Muscle layer of duodenum (tissue), 2 donors: ENCODE measurements around the gene ING5.

Source experiments
- H3K27ac ChIP-seq: one replicate; pipeline ENCODE4 v1.7.0; 2013; ENCODE audit warnings: mild to moderate bottlenecking, low read length
- H3K27me3 ChIP-seq: one replicate; pipeline ENCODE4 v1.7.0; 2013; ENCODE audit warnings: low read depth, mild to moderate bottlenecking, control low read depth, low read length
- H3K36me3 ChIP-seq, 2 donors: one replicate each; pipeline ENCODE4 v1.7.0; 2013; ENCODE audit warnings: low read length in 2 of 2, control low read depth in 1 of 2, mild to moderate bottlenecking in 1 of 2; ENCODE audit not compliant: insufficient read depth in 2 of 2, control insufficient read depth in 1 of 2
- H3K4me1 ChIP-seq, 2 donors: one replicate each; pipeline ENCODE4 v1.7.0; 2013; ENCODE audit warnings: low read length in 2 of 2, mild to moderate bottlenecking in 2 of 2, control low read depth in 1 of 2, moderate library complexity in 1 of 2; ENCODE audit not compliant: insufficient read depth in 2 of 2, control insufficient read depth in 1 of 2
- H3K4me3 ChIP-seq, 2 donors: one replicate each; pipeline ENCODE4 v1.7.0; 2013; ENCODE audit warnings: low read length in 2 of 2, low read depth in 1 of 2, mild to moderate bottlenecking in 1 of 2
- H3K9me3 ChIP-seq, 2 donors: one replicate each; pipeline ENCODE4 v1.7.0; 2013; ENCODE audit warnings: low read length in 2 of 2, control low read depth in 1 of 2, mild to moderate bottlenecking in 1 of 2; ENCODE audit not compliant: control insufficient read depth in 1 of 2
- donor health status: healthy.

Gene ING5

GRCh38 chr2:241774419-241775222 lies 72.8 kb downstream of the ING5 start:
- H3K27ac ChIP-seq = no peak overlapping the region
- H3K9me3 ChIP-seq = no peaks in the 10 kb centered on the region
- H3K4me3 ChIP-seq = no peak overlapping the region
- H3K36me3 ChIP-seq = no peaks in the 10 kb centered on the region
- peaks cover 5% of the 10 kb centered on the region for H3K27me3 ChIP-seq
- H3K4me1 ChIP-seq = peaks cover 0 to 7% of the 10 kb centered on the region in 2 donors

- Histone ChIP-seq H3K4me1 (peaks cover 0 to 7% of the 10 kb centered on the region in 2 donors), H3K27me3 (peaks cover 5% of the 10 kb centered on the region), H3K27ac (no peak overlapping the region), H3K36me3 (no peaks in the 10 kb centered on the region), H3K4me3 (no peak overlapping the region), H3K9me3 (no peaks in the 10 kb centered on the region)
Observed at GRCh38 chr2:241775223-241776177, 73.7 kb downstream of the ING5 start.

- Histone ChIP-seq H3K4me3 (no peak within 1 kb of the TSS), H3K27ac (no peak within 1 kb of the TSS), H3K27me3 (peaks cover 5% of the 10 kb centered on the region), H3K4me1 (peaks cover 0 to under 1% of the 10 kb centered on the region in 2 donors), H3K36me3 (no peaks in the 10 kb centered on the region), H3K9me3 (no peaks in the 10 kb centered on the region)
Observed at GRCh38 chr2:241776336-241777169, 74.7 kb downstream of the ING5 start, which contains the start of gene GAL3ST2. Gene GAL3ST2 (plus strand): TSS chr2:241776822. CDS start chr2:241776956, 134 bp downstream.

- Histone ChIP-seq H3K27ac (no peak overlapping the region), H3K9me3 (no peaks in the 10 kb centered on the region), H3K4me3 (no peak overlapping the region), H3K4me1 (no peaks in the 10 kb centered on the region), H3K36me3 (no peaks in the 10 kb centered on the region), H3K27me3 (peaks cover 5% of the 10 kb centered on the region)
Observed at GRCh38 chr2:241777170-241777685, 75.4 kb downstream of the ING5 start.

GRCh38 chr2:241777686-241778627 lies 76.1 kb downstream of the ING5 start:
- no peaks in the 10 kb centered on the region for H3K9me3 ChIP-seq
- H3K36me3 ChIP-seq = no peaks in the 10 kb centered on the region
- H3K27ac ChIP-seq = no peak overlapping the region
- H3K4me1 ChIP-seq = no peaks in the 10 kb centered on the region
- H3K4me3 ChIP-seq = no peak overlapping the region
- H3K27me3 ChIP-seq = peaks cover 5% of the 10 kb centered on the region
